OCI-LY3 (cell line): ENCODE data around the gene HACL1.

ENCODE experiments used
- H2AFZ ChIP-seq: fragments of 200-600, 300-600 bp; shearing (Covaris generic); 2 replicates; pipeline ENCODE4 v1.6.0; 2014; ENCODE audit warnings: antibody characterized with exemption, low read depth, low read length
- H3K27ac ChIP-seq: fragments of 200-600, 300-600 bp; sonication (generic); 2 replicates; pipeline ENCODE4 v1.5.1; 2014; ENCODE audit warnings: mild to moderate bottlenecking, low read length, moderate library complexity, mixed read lengths
- H3K27me3 ChIP-seq: fragments of 200-600, 300-600 bp; sonication (generic); 2 replicates; pipeline ENCODE4 v1.6.1; 2014; ENCODE audit warnings: low read depth, low read length, mixed read lengths
- H3K36me3 ChIP-seq: fragments of 200-600, 300-600 bp; sonication (generic); replicated peaks from 2 replicates; pipeline ENCODE3; 2014; ENCODE audit warnings: low read depth, low read length, mixed read lengths
- H3K4me1 ChIP-seq: fragments of 300-600, 200-600 bp; sonication (generic); 2 replicates; pipeline ENCODE4 v1.6.1; 2014; ENCODE audit warnings: low read length, mixed read lengths
- H3K4me2 ChIP-seq: fragments of 200-600, 300-600 bp; sonication (generic); 2 replicates; pipeline ENCODE4 v1.6.1; 2014; ENCODE audit warnings: low read length, mixed read lengths
- H3K4me3 ChIP-seq: fragments of 300-600, 200-600 bp; sonication (generic); 2 replicates; pipeline ENCODE4 v1.5.1; 2014; ENCODE audit warnings: antibody characterized with exemption, mild to moderate bottlenecking, low read length, moderate library complexity
- H3K79me2 ChIP-seq: fragments of 300-600, 200-600 bp; shearing (Covaris generic); 2 replicates; pipeline ENCODE4 v1.6.1; 2014; ENCODE audit warnings: mild to moderate bottlenecking, low read length, mixed read lengths
- H3K9ac ChIP-seq: fragments of 300-600, 200-600 bp; shearing (Covaris generic); 2 replicates; pipeline ENCODE4 v1.6.0; 2014; ENCODE audit warnings: mild to moderate bottlenecking, low read length, moderate library complexity
- H3K9me3 ChIP-seq: fragments of 200-600, 300-600 bp; shearing (Covaris generic); 2 replicates; pipeline ENCODE4 v1.6.1; 2014; ENCODE audit warnings: low read length, mixed read lengths; ENCODE audit not compliant: insufficient read depth
- H4K20me1 ChIP-seq: fragments of 200-600, 300-600 bp; sonication (generic); 2 replicates; pipeline ENCODE4 v1.6.1; 2016; ENCODE audit warnings: low read length, mixed read lengths; ENCODE audit not compliant: insufficient read depth
- EZH2phosphoT487 ChIP-seq: fragments of 200-600 bp; shearing (Covaris generic); IDR thresholded peaks from 2 replicates; pipeline ENCODE4 v1.6.1; 2018; ENCODE audit warnings: antibody characterized with exemption, mixed run types, low read depth
- TF ChIP-seq, protein P1 (sequence below): fragments of 200-600, 300-600 bp; sonication (generic); IDR thresholded peaks from 2 replicates; pipeline ENCODE4 v1.5.1; 2014; ENCODE audit warnings: antibody characterized with exemption, low read length, low read depth

The HACL1 gene

DNA sequence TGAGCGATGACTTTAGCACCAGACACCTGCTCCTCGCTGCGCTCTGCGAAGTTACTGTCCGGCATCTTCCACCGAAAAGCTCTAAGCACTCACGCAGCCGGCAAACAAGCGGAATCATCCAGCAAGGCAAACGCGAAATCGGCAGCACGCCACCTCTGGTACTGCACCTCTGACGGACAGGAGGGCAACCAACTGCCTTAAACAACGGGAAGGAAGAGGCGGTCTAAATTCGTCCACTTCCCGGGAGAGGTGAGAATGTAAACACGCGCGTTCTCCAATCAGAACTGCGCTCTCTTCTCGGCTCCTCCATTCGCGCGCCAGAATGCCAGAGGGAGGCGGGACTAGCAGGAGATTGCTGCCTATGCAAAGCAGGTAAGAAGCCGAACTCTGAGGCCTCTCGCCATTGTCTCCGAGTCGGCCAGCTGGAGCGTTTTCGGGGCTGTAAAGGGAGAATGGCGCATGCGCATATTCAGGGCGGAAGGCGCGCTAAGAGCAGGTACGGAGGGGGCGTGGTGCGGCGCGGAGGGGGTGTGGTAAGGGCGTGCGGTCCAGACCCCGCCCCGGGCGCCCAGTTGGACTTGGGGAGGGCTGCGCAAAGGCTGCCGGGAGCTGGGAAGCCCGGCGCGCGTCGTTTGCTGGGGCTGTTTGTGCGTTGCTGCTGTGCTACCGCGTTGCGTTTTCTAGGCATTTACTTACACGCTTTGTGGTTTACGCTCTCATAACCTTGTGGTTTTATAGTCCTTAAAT lies at the start of gene HACL1, which contains the start of gene BTD:
HACL1 (minus strand) TSS at position 171 of the 747 bp plus-strand sequence; CDS start at position 65, 106 bp downstream.
BTD (plus strand) TSS at position 347 of the 747 bp plus-strand sequence. CDS start 33,695 bp downstream, outside the sequence.
- H3K4me3 ChIP-seq: peak within 1 kb of the TSS; percentile 86
- H3K36me3 ChIP-seq: peaks cover 20% of the 10 kb centered on the region
- peak within 1 kb of the TSS; percentile 94 for H2AFZ ChIP-seq
- peaks cover 14% of the 10 kb centered on the region for H3K4me1 ChIP-seq
- H4K20me1 ChIP-seq: no peaks in the 10 kb centered on the region
- peaks cover 11% of the 10 kb centered on the region for H3K79me2 ChIP-seq
- peak within 1 kb of the TSS; percentile 88 for H3K9ac ChIP-seq
- no peaks in the 10 kb centered on the region for H3K27me3 ChIP-seq
- no peaks in the 10 kb centered on the region for H3K9me3 ChIP-seq
- H3K27ac ChIP-seq: peak within 1 kb of the TSS; percentile 72
- peak within 1 kb of the TSS; percentile 93 for H3K4me2 ChIP-seq
- no peak for TF ChIP-seq EZH2phosphoT487
- TF ChIP-seq, protein P1, sequence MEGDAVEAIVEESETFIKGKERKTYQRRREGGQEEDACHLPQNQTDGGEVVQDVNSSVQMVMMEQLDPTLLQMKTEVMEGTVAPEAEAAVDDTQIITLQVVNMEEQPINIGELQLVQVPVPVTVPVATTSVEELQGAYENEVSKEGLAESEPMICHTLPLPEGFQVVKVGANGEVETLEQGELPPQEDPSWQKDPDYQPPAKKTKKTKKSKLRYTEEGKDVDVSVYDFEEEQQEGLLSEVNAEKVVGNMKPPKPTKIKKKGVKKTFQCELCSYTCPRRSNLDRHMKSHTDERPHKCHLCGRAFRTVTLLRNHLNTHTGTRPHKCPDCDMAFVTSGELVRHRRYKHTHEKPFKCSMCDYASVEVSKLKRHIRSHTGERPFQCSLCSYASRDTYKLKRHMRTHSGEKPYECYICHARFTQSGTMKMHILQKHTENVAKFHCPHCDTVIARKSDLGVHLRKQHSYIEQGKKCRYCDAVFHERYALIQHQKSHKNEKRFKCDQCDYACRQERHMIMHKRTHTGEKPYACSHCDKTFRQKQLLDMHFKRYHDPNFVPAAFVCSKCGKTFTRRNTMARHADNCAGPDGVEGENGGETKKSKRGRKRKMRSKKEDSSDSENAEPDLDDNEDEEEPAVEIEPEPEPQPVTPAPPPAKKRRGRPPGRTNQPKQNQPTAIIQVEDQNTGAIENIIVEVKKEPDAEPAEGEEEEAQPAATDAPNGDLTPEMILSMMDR: peak; percentile 42

DNA sequence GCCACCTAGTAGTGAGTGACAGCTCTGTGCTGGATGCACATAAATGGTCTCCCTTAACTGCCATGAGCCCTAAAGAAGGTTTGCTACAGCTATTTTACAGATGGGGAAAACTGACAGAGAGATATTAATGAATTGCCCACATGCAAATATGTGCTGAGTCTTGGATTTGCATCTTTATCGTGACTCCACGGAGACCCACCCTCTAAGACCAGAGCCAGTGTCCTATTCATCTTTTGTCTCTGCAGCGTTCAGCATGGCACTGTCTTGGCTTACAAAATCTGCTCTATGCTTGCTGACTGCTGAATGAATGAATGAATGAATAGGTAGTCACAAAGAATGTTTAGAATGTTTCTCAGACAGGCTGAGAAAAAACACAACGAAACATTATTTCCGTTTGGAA lies 48.5 kb upstream of the HACL1 start:
- Histone ChIP-seq H4K20me1 (no peaks in the 10 kb centered on the region), H3K27ac (no peak overlapping the region), H3K36me3 (peaks cover 16% of the 10 kb centered on the region), H3K79me2 (no peaks in the 10 kb centered on the region), H3K9ac (no peak overlapping the region), H2AFZ (no peak overlapping the region), H3K4me3 (no peak overlapping the region), H3K27me3 (peaks cover 37% of the 10 kb centered on the region), H3K4me2 (no peak overlapping the region), H3K4me1 (peaks cover 30% of the 10 kb centered on the region), H3K9me3 (peaks cover 11% of the 10 kb centered on the region)
- TF ChIP-seq EZH2phosphoT487: no peak
- TF ChIP-seq, protein P1: no peak

DNA sequence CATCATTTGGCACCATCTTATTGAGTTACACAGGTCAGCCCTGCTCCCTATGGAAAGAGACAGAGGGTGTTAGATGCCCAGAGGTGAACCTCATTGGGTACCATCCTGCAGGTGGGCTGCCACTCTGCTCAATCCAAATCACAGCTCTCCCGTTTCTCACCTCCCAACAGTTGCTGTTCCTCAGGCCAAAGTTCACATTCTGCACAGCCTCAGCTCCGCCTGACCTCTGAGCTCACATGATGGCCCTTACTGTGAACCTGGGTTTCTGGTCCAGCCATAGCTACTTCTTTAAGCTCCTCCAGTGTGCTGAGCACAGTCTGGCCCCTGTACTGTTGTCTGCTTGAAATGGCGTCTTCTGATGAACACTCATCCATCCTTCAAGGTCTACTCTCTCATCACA lies 48.0 kb upstream of the HACL1 start:
- no peak overlapping the region for H3K27ac ChIP-seq
- peaks cover 16% of the 10 kb centered on the region for H3K36me3 ChIP-seq
- H4K20me1 ChIP-seq: no peaks in the 10 kb centered on the region
- H3K27me3 ChIP-seq: peaks cover 39% of the 10 kb centered on the region
- H3K9me3 ChIP-seq: peaks cover 10% of the 10 kb centered on the region; the same call in 1 of the 2 replicates
- H3K9ac ChIP-seq: no peak overlapping the region
- H3K4me2 ChIP-seq: no peak overlapping the region
- no peak for TF ChIP-seq EZH2phosphoT487
- TF ChIP-seq, protein P1: no peak
- no peaks in the 10 kb centered on the region for H3K79me2 ChIP-seq
- peaks cover 30% of the 10 kb centered on the region for H3K4me1 ChIP-seq
- no peak overlapping the region for H3K4me3 ChIP-seq
- no peak overlapping the region for H2AFZ ChIP-seq

DNA sequence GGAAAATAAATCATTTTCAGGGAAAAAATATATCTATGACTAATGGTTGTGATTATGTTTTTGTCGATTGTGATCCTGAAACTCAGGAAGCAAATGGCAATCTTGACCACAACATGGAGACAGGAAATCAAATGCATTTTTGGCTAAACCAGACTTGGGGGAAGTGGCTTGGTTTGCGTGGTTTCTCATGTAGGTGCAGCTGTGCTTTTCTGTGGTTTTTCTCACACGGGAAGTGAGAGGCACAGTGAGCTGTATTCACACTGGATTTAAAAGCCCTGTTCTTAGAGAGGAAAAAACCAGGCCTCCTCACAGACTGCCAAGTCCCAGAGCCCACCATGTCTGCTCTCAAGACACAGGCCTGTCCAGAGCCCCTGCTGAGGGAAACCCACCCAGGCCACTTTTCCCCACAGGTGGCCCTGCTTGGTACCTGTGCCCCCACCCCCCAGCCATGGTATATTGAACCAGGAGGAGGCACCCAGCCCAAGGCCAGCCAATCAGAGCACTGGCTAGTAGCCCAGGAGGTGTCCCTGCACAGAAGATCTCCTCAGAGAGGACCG lies 46.3 kb upstream of the HACL1 start:
- no peak overlapping the region for H2AFZ ChIP-seq

More for the DNA sequence above, 46.3 kb upstream of the HACL1 start:
- no peak for TF ChIP-seq EZH2phosphoT487
- TF ChIP-seq, protein P1: no peak
- H3K36me3 ChIP-seq: peaks cover 16% of the 10 kb centered on the region
- no peaks in the 10 kb centered on the region for H3K79me2 ChIP-seq
- peak overlapping the region; percentile 31 for H3K9ac ChIP-seq
- H3K4me1 ChIP-seq: peaks cover 30% of the 10 kb centered on the region
- peak overlapping the region; percentile 51 for H3K27ac ChIP-seq
- H3K4me2 ChIP-seq: peak overlapping the region; percentile 88
- peak overlapping the region; percentile 66 for H3K4me3 ChIP-seq
- H3K27me3 ChIP-seq: peaks cover 39% of the 10 kb centered on the region
- H4K20me1 ChIP-seq: no peaks in the 10 kb centered on the region
- peaks cover 10% of the 10 kb centered on the region; the same call in 1 of the 2 replicates for H3K9me3 ChIP-seq
